HG02571 (cell line): Measurements from ENCODE around the gene CDH4.

ENCODE experiments used
- ATAC-seq: cut with Tn5 transposase; IDR thresholded peaks from one replicate; pipeline ENCODE4 v1.9.1; 2021; ENCODE audit warnings: mild to moderate bottlenecking, moderate library complexity; ENCODE audit not compliant: unreplicated experiment

CDH4 gene

DNA sequence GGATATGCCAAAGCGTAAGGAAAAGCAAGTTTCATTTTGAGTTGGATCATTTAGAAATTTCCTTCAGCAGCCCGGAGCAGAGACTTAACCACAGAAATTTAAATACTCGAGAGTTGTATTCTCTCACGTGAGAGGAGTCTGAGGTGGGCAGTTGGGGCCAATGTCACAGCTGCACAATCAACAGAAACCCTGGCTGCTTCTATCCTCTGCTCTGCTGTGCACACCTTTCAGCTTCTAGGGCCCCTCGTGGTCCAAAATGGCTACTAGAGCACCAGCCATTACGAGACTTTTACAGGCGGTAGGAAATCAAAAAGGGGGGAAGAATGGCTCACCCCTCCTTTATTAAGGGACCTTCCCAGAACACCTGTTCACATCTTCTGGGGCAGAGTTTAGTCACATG, 659.8 kb downstream of the CDH4 start:
- no peak for ATAC-seq

DNA sequence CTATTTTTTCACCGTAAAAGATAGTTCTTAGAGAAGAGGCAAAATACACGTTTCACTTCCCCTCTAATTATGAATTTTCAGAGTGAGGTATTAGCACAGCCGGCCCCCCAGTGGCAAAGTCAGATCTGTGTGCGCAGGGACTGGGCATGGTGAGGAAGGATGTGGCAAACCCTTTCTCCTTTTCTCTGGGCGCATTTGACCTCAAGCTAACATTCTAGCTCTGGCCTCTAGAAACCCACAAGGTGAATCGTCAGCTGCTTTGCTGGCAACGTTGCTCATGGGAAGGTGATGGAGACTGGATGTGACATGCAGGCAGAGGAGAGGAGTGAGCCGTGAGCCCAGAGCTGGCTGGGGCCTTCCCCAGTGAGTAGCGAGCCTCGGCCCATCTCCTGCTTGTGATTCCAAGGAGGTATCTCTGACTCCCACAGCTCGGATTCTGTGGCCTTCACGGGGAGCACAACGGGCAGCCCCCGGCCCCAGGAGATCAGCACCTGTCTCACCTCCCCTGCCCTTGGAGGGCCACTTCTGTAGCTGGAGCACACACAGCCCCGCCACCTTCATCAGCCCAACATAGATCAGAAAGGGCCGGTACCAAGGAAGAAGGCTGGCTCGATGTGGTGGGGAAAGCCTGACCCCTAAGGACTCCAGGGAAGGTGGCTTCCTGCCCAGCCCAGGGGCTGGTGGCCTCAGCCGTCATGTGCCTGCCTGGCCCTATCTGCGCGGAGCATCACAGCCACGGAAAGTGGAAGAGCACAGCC, 660.8 kb downstream of the CDH4 start:
- ATAC-seq: no peak

DNA sequence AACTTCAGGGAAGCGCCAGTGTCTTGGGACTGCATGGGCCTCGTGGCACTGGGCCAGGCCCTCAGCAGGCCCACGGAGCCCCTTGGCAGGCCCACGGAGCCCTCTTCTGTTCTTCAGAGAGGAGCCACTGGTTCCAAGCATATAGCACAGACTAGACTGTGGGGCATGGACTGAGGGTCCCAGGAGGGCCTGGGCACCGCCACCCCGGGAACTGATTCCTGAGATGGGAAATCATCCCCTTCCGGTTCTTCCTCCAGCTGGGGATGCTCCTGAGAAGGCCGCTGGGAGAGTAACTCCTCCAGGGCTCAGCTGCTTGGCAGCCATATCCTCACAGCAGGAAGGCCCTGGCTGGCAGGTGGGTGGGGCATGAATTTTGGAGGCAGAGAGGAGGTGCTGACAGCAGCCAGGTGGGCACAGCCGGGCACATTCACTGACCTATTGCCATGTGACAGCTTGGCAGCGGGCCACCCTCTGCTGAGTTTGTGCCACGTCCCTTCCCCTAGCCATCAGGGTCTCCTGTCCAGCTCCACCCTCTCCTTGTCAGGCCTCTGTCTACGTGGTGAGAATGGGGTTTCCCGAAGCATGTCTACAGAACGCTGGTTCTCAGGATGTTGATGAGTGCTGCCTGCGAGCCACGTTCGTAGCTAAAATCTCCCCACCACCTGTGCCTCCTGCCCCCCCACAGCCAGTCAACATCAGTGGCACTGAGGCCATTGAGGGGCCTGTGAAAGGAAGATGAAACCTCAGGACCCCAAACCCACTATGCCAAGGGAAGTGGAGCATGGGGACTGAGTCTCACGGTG, 661.6 kb downstream of the CDH4 start:
- no peak for ATAC-seq

DNA sequence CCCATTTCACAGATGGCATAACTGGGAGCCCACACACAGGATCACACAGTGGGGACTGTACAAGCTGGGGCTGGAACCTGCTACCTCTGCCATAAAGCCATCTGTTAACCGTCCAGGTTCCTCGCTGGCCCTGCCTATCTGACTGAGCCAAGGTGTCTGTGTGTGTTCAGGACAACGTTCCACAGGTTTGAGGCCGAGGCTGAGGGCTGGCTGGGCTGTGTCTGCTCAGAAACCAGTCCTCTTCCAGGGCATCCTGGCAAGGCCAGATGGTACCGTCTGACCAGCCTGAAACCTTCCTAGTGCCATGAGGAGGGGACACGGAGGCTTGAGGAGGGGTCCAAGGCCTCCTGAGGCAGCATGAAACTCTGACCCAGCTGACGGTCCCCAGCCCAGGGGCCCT, 663.0 kb downstream of the CDH4 start:
- no peak for ATAC-seq

DNA sequence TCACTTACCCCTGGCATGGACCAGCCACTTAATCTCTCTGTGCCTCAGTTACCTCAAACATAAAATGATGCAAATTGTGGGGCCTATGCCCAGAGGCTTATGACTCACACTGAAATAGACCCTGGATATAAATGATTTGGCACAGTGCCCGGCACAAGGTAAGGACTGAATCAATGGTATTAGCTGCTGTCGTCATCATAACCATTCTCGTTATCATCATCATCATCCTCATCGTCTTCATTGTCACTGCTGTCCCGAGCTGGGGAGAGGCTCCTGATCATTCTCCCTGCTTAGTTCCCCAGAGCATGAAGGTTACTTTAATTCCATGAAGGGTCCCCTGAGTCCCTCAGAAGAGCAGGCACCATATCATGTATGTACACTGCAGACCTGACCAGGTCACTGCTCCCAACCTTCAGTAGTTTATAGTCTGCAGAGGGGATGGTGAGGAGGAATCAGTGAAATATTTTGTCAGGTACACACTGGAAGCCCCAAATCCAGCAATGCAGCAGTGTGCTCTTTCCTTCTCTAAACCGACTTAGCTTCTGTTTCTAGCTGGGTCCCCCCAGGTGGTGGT, 664.3 kb downstream of the CDH4 start:
- ATAC-seq: no peak

DNA sequence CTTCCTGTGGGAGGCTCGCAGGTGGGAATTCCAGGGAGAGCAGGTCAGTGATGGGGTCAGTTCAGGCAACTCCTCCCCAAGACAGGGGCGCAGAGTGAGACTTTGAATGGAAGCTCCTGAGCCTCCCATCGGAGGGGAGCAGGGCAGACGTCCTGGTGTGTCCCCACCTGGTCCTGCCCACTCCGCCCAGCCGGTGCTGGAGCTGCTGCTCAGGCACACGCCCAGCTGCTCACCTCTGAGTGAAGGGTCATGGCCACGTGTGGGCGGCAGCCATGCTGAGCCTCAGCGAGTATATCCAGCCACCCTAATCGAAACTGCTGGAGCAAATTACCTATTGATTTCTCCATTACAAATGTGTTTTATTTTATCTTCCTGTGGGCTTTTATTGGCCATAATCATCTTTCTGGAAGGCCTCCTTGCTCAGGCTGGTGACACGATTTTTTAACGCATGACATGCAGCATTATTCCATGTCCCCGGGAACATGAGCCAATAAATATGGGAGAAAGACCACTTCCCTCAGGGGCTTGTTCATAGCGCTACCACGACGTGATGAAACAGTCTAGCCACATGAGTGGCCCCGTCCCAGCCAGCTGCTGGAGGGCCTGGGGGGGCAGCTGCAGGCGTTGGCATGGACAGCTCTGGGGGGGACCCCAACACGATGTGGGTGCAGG, 665.5 kb downstream of the CDH4 start:
- ATAC-seq: no peak

DNA sequence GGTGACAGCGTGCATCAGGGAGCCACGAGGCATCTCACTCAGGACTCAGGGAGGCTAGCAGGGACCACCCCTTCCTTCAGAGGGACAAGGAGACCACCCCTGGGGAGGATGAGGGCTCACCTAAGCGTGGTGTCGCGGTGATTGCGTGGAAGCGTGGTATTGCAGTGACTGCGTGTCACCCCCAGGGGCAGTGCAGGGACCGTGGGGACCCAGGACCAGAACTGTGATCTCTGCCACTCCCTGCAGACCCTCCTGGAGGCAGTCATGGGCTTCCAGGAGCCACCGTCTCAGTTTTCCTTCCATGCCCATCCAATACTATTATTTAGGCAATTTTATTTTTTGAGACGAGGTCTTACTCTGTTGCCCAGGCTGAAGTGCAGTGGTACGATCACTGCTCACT, 666.5 kb downstream of the CDH4 start:
- ATAC-seq: no peak

DNA sequence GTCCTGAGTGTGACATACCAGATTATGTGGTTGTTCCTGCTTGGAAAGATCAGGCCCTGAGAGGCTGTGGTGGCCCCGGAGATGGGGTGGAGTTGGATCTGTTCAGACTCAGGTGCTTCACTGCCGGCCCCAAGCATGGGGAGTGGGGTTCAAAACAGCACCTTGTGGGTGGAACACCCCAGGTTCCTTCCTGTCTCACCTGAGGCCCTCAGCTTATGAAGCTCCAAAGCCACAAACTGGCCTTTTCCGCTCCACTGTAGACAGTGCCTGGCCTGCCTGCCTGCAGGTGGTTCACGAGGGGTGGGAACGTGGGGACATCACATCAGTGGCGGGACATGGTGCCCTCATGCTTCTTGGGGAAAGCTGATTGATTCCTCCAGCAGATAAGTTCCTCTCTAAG, 667.2 kb downstream of the CDH4 start:
- ATAC-seq: no peak

DNA sequence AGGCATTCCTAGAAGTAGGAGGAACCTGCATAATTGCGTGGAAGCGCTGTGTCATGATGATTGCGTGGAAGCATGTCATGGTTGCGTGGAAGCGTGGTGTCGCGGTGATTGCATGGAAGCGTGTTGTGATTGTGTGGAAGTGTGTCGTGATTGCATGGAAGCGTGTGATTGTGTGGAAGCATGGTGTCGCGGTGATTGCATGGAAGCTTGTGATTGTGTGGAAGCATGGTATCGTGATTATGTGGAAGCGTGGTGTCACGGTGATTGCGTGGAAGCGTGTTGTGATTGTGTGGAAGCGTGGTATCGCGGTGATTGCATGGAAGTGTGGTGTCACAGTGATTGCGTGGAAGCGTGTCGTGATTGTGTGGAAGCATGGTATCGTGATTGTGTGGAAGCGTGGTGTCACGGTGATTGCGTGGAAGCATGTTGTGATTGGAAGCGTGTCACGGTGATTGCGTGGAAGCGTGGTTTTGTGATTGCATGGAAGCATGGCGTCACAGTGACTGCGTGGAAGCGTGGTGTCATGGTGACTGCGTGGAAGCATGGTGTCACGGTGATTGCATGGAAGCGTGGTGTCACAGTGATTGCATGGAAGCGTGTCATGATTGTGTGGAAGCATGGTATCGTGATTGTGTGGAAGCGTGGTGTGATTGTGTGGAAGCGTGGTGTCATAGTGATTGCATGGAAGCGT, 667.8 kb downstream of the CDH4 start:
- ATAC-seq: no peak

DNA sequence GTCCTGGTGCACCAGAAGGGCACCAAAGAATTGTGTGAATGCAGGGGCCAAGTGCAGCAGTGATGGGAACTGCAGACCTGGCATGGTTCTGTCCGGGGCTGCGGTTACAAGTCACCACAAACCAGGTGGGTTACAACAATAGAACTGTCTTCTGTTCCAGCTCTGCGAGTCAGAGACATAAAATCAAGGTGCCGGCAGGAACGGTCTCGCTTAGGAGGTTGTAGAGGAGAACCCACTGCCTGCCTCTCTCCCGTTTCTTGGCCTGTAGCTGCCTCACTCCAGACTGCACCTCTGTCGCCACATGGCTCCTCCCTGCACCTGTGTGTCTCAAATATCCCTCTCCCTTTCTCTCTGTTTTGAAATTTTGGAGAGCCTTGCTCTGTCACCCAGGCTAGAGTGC, 670.4 kb downstream of the CDH4 start:
- ATAC-seq: no peak

DNA sequence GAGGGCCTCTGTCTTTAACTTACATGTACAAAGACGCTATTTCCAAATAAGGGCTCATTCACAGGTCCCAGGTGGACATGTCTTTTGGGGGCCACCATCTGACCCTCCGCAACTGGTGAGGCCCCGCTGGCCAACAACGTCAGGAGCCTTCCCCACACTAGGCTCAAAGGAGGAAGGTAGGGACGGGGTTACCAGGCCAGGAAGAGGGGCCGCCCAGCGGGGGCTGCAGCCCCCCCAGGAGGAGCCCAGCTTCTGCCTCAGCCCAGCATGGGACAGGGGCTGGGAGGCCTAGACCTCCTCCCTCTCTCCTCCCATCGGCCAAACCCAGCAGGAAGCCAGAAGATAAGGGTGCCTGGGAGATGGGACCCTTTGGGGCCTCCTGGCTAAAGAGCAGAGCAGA, 670.9 kb downstream of the CDH4 start:
- ATAC-seq: no peak

DNA sequence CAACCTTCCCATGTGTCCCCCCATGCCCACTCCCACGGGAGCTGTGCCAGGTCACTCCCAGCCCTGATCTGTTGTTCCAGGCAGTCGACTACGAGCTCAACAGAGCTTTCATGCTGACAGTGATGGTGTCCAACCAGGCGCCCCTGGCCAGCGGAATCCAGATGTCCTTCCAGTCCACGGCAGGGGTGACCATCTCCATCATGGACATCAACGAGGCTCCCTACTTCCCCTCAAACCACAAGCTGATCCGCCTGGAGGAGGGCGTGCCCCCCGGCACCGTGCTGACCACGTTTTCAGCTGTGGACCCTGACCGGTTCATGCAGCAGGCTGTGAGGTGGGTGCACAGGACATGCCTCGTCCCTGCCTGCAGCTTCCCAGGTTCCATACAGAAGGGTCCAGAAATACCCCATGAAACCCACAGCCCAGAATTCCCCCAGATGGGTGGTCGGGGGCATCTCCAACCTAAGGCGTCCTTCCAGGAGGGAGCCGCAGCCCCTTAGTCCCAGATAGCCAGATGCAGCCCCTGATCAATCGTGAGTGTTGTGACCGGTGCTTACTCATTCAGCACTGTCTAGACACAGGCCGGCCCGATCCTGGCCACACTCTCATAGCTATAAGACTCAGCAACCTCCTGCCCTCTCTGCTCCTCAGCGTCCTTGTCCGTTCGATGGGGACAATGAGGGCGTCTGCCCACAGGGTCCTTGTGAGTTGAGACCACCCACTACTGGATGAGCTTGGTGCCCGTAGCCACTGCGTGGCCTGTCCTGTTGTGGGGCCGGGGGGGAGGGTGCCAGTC, 671.5 kb downstream of the CDH4 start:
- ATAC-seq: no peak

DNA sequence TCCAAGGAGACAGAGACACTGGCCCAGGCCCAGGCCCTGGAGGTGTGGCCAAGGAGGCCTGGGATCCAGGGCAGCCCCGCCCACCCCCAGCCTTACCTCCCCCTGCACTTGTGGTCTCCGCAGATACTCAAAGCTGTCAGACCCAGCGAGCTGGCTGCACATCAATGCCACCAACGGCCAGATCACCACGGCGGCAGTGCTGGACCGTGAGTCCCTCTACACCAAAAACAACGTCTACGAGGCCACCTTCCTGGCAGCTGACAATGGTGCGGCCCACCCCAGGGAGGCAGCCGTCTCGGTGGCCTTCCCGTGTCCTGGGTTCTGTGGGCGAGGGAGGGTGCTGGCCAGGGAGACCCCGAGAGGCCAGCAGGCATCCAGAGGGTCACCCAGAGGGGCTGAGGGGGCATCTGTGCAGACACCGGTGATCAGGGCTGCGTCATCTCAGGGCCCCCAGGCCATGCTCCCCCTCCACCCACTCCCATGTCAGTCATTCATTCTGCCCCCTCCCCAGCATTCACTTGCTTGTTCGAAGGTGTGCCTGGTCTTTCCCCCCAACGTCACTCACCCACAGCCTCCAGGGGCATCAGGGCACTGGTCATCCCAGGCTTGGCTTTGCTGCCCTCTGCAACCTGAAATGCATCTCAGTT, 672.3 kb downstream of the CDH4 start:
- no peak for ATAC-seq

DNA sequence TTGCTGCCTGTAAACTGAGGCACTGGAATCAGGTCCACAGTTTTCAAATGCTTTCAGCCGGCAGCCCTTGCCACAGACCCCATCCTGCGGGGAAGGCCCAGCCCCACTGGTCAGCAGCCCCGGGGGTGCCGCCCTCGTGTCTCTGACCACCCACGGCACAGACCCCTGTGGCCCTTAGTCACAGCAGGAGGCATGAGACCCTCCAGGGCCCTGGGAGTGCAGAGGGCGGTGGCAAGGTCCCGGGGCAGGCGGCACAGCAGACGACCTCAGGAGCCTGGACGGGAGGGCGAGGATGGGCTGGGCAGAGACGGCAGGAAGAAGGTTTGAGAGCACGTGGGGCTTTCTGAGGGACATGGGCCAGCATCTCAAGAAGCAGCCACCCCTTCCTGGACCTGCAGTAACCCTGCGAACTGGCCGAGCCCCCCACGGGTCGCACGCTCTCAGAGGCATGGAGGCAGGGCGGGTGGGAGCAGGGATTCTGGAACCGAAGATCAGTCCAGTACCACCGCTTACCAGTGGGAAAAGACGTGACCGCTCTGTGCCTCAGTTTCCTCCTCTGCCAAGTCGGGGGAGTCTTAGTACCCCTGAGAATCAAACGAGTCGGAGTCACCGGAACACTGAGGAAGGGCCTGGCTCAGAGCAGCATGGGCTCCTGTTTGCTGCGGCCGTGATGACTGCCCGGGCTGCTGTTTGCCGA, 672.9 kb downstream of the CDH4 start:
- ATAC-seq: no peak

DNA sequence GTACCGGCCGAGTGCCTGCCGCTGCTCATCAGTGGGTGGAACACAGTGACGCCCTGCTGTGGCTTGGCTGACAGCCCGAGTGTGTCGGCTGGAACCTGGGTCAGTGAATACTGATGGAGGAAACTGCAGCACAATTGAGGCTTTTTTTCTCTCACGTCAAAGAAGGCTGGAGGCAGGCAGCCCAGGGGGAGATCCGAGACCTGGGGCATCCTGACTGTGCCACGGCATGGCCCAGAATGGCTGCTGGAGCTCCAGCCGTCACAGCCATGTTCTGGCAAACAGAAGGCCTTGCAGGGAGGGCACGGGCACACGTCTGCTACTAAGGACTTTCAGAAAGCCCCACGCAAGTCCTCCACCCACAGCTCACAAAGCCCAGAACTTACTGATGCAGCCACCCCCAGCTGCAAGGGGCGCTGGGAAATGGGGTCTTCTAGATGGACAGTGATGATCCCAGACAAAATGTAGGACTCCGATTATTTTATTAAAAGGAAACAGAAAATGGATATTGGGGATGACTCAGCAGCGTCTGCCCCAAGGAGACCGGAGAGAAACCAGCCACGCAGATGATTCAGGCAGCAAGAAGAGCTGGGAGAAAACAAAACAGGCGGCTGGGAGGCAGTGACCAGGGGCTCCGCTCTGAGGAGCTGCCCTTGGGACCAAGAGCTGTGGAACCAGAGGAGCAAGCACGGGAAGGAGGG, 673.6 kb downstream of the CDH4 start:
- no peak for ATAC-seq

DNA sequence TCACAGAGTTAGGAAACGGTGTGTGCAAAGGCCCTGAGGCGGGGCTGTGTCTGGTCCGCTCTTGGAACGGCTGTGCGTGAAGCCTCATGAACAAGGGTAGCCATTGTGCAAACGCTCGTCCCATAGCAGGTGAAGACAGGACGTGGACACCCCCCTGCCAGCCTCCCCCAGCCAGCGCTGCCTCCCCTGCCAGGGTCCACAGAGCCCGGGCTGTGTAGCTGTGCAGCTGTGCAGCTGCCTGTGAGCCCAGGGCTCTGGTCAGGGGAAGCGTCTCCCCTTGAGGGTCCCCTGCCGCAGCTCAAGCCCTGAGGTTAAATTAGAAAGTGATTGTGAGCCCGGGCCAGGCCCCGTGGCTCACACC, 674.2 kb downstream of the CDH4 start:
- no peak for ATAC-seq

DNA sequence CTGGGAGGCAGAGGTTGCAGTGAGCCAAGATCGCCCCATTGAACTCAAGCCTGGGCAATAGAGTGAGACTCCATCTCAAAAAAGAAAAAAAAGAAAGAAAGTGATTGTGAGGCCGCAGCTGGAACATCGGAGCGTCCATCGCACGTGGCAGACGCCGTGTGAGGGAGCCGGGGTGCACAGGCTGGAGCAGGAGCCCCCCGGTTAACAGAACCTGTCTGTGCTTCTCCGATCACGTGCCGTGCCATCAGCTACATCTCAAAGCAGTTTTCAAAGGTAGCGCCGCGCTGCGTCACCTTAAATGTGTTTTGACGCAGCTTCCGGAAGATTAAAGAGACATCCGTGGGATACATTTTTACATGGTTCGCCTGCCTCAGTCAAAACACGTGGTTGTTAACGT, 674.7 kb downstream of the CDH4 start:
- no peak for ATAC-seq

DNA sequence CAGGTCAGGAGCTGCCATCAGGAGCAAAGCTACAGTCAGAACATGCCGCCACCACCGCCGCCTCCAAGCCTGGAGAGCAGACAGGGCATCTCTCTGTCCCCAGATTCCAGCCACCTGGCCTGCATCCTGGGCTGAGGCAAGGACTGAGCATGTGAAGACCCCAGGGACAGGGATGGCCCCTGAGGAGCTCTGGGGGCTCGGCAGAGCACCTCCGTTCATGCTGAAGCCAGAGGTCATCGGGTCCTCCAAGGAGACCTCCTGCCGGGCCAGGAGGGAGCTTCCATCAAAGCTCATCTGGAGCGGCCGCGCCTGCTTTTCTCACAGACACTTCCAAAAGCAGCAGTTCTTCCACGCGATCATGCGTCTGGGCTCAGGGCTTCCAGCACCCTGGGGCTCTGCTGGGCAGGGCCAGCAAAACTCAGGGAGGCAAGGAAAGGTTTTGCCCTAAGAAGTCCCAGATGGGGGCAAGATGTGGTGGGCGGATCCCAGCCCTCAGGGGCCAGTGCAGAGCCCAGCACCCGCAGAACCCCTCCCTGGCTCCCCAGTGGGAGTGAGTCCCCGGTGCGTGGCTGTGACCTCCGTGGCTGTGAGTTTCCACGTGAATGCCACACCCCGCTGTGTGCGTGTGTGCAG, 675.2 kb downstream of the CDH4 start:
- ATAC-seq: no peak
